HG02840 (cell line): Measurements from ENCODE around the gene NIF3L1.
A peak's percentile ranks its signal among the peaks of the same experiment; 100 is the strongest.
"Not testable (repeated sequence)": the region's sequence is repeated elsewhere in the genome, so short reads cannot be mapped to it uniquely, and the experiment has no call there.

Experiments used
- ATAC-seq: cut with Tn5 transposase; IDR thresholded peaks from one replicate; pipeline ENCODE4 v1.9.1; 2021; ENCODE audit warnings: mild to moderate bottlenecking, moderate library complexity, moderate number of reproducible peaks; ENCODE audit not compliant: unreplicated experiment, low FRiP score

The NIF3L1 gene

DNA sequence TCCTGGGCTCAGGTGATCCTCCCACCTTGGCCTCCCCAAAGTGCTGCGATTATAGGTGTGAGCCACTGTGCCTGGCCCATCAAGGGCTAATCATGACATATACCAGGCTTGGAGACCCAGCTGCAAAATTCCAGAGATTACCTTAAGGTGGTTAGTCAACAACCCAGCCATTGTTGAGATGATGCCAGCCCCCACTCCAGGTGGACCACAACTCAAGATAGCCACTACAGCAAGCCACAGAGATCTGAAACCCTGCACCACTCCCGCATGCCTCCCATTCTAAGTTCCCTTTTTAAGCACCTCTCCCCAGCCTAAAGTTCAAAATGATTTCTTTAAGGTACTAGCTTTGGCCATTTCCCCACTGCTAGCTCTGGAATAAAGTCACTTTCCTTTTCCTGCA is 20.2 kb upstream of the NIF3L1 start:
- ATAC-seq: no peak

DNA sequence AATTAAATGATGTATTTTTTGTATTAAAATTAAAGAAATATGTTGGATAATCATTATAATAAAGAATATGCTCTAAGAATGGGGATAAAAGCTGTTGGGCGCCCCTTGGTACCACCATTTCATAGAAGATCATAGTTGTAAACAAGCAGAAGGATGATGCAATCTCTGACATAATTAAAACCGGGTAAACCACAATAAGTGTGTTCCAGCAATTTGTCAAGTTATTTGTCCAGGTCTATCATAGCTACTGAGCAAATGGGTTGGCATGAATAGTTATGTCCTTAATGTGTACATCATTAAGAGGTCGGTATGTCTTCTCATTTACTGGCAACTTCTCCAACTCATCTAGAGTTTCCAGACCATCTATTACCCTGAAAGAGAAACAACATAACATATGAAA is 18.0 kb upstream of the NIF3L1 start:
- no peak for ATAC-seq

DNA sequence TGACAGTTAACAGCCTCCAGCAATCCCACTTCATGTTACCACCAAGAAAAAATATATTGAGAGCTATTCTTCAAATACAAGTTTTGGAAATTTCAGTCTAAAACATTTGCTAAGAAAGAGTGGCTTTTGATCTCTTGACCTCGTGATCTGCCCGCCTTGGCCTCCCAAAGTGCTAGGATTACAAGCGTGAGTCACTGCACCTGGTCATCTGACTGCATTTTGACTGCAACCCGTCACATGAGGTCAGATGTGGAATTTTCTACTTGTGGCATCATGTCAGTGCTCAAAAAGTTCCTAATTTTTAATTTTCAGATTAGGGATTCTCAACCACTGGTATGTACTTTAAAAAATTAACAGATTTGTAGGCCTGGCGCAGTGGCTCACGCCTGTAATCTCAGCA is 15.6 kb upstream of the NIF3L1 start:
- ATAC-seq: no peak

DNA sequence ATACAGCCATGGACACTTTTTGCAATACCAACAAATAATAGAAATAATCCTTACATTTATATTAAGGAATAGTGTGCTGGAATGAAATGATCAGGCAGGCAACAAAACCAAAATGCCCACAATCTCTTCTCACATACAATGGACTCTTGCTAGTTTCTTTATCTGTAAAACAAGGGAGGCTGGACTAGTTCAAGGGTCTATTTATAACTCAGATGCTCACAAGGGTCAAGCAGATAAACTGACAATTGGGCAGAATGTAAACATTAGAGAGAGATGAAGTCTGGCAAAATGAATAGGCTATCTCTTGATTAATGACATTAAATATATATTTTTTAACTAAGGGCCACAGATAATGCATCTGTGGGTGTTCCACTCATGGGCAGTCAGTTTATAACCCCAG is 11.7 kb upstream of the NIF3L1 start:
- no peak for ATAC-seq

DNA sequence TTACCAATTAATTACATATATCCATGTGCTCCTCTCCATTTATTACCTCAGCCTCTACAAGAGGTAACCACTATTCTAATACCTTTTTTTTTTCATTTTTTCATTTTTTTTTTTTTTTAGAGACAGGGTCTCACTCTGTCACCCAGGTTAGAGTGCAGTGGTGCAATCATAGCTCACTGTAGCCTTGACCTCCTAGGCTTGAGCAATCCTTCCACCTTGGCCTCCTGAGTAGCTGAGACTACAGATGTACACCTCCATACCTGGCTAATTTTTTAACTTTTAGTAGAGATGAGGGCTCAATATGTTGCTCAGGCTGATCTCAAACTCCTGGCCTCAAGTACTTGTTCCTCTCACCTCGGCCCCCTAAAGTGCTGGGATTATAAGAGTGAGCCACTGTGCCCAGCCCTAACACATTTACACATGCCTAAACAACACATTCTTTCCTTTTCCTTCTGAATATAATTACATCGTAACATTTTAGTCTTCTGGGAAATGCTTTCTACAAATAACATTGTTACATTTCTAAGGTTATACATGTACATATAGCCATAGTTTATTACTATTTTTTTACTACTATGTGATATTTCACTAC is 10.8 kb upstream of the NIF3L1 start:
- ATAC-seq: no peak

DNA sequence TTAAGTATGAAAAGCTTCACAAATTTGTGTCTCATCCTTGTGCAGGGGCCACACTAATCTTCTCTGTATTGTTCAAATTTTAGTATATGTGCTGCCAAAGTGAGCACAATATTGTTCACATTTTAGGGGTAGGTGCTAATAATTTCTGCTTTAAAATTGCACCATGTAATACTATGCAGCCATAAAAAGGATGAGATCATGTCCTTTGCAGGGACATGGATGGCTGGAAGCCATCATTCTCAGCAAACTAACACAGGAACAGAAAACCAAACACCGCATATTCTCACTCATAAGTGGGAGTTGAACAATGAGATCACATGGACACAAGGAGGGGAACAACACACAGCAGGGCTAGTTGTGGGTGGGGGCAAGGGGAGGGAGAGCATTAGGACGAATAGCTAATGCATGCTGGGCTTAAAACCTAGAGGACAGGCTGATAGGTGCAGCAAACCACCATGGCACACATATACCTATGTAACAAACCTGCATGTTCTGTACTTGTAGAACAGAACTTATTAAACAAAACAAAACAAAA is 7.4 kb upstream of the NIF3L1 start:
- not testable (repeated sequence) for ATAC-seq

DNA sequence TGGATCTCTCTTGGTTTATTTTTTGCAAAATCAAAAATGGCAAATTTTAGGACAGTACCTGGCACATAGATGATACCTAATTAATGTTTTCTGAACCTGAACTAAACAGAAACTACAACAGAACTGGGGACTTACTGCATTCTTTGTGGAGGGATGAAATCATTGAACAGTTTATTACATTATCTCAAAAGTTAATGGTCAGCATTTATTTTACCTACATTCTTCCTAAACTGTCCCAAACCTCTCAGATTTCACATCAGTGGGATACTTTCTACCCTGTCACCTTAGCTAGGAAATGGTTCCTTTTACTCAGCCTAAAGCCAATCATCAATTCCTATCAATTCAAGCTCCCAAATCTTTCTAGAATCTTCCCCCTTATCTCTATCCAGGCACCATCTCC is 10.3 kb downstream of the NIF3L1 start:
- no peak for ATAC-seq

DNA sequence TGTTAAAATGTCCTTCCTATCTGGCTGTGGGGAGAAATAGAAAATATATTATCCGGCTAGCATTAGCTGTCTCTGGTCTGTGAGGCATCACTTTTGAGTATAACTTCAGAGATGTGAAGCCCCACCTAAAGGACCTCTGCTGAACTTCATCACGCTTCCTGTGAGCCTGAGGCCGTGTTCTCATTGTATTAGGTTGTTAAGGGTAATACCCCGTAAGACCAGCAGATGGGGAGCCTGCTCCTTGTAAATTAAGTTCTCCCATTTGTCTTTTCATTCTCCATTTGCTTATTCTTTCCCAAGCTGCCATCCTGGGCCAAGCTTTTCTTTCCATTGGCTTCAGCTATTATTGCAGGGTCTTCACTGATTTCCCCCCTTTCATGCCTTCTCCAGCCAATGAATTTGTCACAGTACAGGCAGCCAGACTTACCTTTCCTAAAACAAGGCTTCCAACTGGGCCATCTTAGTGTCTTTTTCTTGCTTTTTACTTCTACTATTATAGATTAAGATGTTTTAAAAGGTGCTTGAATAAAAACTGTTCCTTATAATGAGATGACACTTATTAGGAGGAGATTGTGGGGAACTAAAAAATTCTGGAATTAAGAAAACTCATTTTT is 12.4 kb downstream of the NIF3L1 start:
- peak; percentile 86 for ATAC-seq

DNA sequence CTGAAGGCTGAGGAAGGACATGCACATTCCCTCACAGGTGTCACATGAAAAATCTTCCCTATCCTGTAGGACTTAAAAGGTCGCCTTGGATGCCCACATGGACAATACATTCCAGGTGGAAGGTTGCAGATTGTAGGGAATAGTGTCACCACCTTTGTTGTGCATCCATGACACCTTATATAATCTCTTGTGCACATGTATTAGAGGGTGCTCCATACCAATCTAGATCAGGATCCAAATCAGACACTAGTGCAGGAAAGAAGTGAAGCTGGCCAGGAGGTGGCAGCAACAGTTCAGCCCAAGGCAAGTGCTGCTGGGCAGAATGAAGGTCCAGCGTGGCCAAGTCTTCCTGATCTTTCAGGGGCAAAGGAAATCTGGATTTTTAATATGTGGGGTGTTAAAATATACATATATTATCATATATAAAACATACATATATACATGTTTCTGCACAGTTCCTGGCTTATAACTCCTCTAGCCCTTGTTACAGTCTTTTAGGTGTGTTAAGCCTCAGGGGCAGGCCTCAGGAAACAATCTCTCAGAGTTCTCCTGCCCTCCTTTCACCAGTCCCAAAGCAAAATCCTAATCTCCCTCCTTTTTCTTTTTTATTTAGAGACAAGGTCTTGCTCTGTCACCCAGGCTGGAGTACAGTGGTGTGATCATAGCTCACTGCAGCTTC is 16.6 kb downstream of the NIF3L1 start:
- ATAC-seq: no peak

DNA sequence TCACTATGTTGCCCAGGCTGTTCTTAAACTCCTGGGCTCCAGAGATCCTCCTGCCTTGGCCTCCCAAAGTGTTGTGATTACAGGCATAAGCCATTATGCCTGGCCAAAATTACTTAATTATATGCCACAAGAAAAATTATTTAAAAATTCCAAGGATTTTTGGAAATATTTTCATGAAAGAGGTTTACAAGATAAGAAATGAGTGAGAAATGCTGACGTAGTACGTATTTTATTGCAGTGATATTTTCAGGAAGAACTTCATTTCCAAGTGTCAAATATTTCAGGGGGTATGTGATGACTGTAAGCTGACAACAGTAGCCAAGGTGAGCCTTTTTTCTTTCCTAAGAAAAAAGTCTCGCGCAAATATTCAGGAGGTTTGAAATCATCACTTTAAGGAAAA is 20.8 kb downstream of the NIF3L1 start:
- ATAC-seq: no peak

DNA sequence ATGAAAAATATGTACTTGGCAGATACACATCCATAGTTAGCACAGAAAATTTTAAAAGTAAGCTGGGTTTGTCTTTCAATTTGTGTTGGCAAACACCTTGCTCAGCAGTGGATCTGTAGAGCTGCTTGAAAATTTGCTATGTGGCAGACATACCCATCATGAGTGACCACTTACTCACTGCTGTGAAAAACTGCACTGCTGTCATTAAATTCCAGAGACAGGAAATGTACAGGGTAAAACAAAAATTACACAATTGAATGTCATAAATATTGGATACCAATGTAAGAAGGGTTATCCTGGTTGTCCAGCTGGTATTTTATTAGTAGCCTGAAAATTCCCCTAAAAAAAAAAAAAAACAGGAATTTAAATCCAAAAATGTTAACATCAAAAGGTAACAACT is 24.5 kb downstream of the NIF3L1 start:
- ATAC-seq: no peak

DNA sequence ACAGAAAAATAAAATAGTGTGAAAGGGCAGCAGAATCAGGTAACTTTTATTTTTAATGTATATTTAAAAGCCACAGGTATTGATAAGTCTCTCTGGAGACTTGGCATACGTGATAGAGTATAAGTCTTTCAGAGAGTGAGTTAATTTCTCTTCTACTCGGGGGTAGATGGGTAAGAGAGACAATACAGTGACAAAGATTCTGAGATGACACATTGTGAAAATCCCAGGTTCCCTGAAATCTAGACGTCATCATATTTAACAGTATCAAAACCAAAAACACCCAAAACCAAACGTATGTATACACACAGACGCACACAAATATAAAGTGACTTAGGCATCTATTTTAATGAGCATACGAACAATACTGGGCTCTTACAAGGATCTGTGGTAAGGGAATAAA is 33.3 kb downstream of the NIF3L1 start:
- no peak for ATAC-seq

DNA sequence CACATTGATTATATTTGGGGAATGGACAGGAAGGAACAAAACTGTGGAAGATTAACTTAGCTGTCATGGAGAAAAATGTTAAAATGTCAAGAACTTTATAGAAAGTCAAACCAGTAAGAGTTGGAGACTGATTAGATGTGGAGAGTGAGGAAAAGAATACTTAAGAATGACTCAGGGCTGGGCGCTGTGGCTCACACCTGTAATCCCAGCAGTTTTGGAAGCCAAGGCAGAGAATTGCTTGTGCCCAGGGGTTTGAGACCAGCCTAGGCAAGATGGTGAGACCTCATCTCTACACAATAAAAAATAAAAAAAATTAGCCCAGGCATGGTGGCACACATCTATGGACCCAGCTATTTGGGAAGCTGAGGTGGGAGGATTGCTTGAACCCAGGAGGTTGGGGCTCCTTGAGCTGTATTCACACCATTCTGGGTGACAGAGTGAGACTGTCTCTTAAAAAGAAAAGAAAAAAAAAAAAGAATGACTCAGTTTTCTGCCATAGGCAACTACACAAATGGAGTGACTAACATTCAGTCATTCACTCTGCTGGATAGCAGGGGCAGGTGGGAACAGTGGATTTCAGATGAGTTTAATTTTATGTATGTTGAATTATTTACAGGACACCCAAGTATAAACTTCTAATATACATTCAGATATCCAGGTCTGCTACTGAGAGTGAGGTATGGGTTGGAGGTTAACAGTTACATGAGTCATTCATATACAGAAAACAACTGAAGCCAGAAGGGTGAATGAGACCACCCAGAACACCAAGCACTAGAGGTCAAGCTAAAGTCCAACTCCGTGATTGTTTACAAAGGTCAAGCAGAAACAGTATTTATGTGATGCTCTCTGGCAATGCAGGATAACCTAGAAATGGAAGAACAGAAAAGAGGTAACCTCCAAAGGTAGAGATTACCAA is 40.4 kb downstream of the NIF3L1 start:
- ATAC-seq: no peak

DNA sequence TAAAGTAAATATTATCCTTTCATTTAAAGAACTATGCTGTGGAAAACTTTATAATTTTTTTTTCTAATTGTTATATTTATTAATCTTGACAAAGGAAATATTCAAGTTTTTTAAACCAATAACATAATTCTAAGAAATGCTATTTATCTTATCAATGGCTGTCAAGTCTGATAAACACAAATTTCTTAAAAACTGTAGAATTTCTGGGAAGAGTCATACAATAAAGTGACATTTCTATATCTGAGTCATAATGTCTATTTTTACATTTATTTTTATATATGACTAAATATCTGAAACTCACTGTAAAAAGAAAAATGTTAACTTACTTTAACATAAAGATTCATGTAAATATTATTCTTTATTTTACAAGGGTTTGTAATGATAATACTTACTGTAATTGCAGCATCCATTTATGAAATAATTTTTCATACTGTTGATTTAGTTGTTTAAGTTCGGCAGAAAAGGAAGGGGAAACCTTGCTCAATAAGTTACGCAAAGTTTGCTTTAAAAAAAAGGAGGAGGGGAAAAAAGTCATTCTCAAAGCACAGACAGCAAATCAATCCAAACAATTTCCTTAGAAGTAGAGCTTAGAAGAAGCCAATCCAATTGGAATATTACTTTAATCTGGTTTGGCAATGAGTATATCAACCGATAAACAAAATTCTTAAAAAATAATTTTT is 41.9 kb downstream of the NIF3L1 start:
- ATAC-seq: no peak

DNA sequence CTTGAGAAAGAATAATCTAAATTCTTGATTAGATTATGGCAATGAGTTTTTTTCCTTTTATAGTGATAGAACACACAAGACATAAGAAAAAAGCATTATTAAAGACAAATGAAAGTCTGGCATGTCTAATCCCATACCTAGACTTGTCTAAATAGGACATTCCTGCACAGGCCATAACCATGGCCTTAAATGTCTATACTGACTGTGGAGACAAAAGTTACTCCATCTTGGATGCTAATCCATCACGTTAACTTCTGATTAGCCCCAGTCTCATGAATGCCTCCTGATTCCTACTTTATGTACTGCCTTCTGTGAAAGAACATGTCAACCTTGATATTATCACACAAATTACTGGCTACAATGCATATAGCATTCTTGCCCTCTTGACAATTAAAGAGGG is 50.7 kb downstream of the NIF3L1 start:
- no peak for ATAC-seq

DNA sequence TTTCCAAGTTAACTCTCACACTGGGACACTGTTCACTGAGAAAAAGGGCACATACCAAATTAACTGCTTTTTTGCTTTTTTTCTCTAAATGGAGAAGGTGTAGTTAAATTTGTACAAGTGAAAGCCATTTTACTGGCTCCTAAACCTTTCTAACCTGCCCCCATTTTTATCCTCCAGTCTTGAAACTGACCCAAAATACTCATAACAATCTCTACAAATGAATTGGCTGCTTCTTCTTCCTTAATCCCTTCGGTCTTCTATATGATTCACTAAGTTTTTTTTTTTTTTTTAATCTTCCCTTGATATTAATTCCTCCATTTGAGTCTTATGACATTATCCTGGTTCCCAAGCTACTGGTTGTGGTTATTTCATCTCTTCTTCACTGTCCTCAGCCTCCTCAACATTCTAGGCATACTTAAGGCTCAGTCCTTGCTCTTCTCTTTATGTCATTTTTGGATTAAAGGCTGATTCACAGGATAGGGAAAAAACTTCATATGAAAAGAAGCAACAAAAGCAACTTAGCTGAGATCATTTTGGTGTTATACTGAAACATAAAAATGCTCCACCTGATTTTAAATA is 54.4 kb downstream of the NIF3L1 start:
- ATAC-seq: no peak

DNA sequence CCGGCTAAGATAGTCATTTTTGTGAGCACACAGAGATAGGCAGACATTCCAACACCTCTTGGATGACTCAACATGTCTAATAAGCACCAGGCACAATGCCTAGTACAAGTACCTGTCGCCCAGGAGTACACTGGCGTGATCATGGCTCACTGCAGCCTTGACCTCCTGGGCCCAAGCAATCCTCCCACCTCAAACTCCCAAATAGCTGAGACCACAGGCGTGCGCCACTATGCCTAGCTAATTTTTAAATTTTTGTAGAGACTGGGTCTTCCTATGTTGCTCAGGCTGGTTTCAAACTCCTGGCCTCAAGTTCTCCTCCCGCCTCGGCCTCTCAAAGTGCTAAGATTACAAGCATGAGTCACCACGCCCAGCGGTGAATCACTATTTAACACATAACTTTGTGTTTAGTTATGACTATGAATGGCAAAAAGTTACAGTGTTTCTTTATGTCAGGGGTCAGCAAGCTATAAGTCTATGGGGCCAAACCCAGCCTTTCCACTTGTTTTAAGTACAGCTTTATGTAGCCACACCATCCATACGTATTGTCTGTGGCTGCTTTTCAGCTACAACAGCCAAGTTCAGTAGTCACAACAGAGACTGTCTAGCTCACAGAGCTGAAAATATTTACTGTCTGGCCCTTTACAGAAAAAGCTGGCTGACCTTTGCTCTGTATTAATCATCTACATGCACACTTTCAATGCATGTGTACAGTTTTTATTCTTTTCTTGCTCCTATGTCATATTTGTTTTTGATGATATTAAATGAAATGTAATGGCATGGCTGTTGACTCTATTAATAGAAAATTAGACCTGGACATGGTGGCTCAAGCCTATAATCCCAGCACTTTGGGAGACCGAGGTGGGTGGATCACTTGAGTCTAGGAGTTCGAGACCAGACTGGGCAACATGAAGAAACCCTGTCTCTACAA is 55.6 kb downstream of the NIF3L1 start:
- ATAC-seq: no peak

DNA sequence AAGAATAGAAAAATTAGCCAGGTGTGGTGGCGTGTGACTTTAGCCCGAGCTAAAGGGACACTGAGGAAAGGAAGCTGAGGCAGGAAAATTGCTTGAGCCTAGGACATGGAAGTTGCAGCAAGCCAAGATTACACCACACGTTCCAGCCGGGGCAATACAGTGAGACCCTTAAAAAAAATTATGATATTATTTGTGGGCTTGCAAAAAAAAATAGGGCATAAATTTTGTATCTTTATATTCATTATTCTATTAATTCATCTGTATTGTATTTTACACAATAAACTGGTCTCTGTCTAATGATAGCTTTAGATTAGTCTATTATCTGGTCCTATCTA is 56.2 kb downstream of the NIF3L1 start:
- no peak for ATAC-seq

DNA sequence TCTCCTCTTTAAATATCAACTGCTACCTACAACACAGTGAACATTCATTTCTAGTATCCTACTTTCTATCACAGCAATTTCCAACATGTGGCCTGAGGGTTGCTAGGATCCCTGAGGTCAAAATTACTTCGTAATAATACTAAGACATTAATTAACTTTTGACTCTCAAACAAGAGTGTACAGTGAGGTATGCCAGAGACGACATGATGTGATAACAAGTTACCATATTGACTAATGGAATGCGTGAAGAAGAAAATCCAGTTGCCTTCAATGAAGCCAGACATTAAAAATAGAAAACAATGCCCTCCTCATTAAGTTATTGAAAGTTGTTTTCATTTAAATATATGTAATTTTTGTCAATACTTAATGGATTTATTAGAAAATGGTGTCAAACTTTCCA is 61.2 kb downstream of the NIF3L1 start:
- ATAC-seq: no peak
